Measurements from ENCODE around the gene DHX15.
A peak's percentile ranks its signal among the peaks of the same experiment; 100 is the strongest.

DHX15 gene

GRCh38 chr4:24582235-24582832 lies 2.0 kb downstream of the DHX15 start:
- DNase-seq (ENCODE audit: low read depth): peak; percentile 22

- no peak for DNase-seq (ENCODE audit: low read depth)
Observed at GRCh38 chr4:24578364-24578763, 6.0 kb downstream of the DHX15 start.

- no peak for DNase-seq (ENCODE audit: low read depth)
Observed at GRCh38 chr4:24576276-24576675, 8.1 kb downstream of the DHX15 start.

GRCh38 chr4:24574236-24574635 lies 10.1 kb downstream of the DHX15 start:
- no peak for DNase-seq (ENCODE audit: low read depth)

- DNase-seq (ENCODE audit: low read depth): no peak
Observed at GRCh38 chr4:24573582-24573981, 10.8 kb downstream of the DHX15 start.

- no peak for DNase-seq (ENCODE audit: low read depth)
Observed at GRCh38 chr4:24570574-24571236, 13.6 kb downstream of the DHX15 start.

- DNase-seq (ENCODE audit: low read depth): no peak
Observed at GRCh38 chr4:24570172-24570571, 14.2 kb downstream of the DHX15 start.

- no peak for DNase-seq (ENCODE audit: low read depth)
Observed at GRCh38 chr4:24569662-24570061, 14.7 kb downstream of the DHX15 start.

- DNase-seq (ENCODE audit: low read depth): no peak
Observed at GRCh38 chr4:24568425-24568824, 15.9 kb downstream of the DHX15 start.

- DNase-seq (ENCODE audit: low read depth): no peak
Observed at GRCh38 chr4:24565054-24565453, 19.3 kb downstream of the DHX15 start.

GRCh38 chr4:24564488-24564887 lies 19.9 kb downstream of the DHX15 start:
- DNase-seq (ENCODE audit: low read depth): no peak

GRCh38 chr4:24561438-24562139 lies 22.8 kb downstream of the DHX15 start:
- DNase-seq (ENCODE audit: low read depth): no peak

- DNase-seq (ENCODE audit: low read depth): peak; percentile 42
Observed at GRCh38 chr4:24560868-24561368, 23.4 kb downstream of the DHX15 start.

- peak; percentile 21 for DNase-seq (ENCODE audit: low read depth)
Observed at GRCh38 chr4:24559889-24560288, 24.5 kb downstream of the DHX15 start.

- DNase-seq (ENCODE audit: low read depth): peak; percentile 29
Observed at GRCh38 chr4:24559032-24559821, 25.1 kb downstream of the DHX15 start.

- DNase-seq (ENCODE audit: low read depth): peak; percentile 47
Observed at GRCh38 chr4:24557026-24558025, 27.0 kb downstream of the DHX15 start.

- peak; percentile 42 for DNase-seq (ENCODE audit: low read depth)
Observed at GRCh38 chr4:24551492-24552289, 32.7 kb downstream of the DHX15 start.

GRCh38 chr4:24550441-24551175 lies 33.7 kb downstream of the DHX15 start:
- no peak for DNase-seq (ENCODE audit: low read depth)

- DNase-seq (ENCODE audit: low read depth): no peak
Observed at GRCh38 chr4:24547979-24548378, 36.4 kb downstream of the DHX15 start.

Measured in ELR (cell line).